BLaER1 (cell line): ENCODE data around the gene THAP8.
"Not testable (repeated sequence)": the region's sequence is repeated elsewhere in the genome, so short reads cannot be mapped to it uniquely, and the experiment has no call there.

Source experiments
- H3K27ac ChIP-seq: shearing (Covaris generic); formaldehyde crosslinking; 2 replicates; pipeline ENCODE4 v1.8.1; 2022
- H3K27me3 ChIP-seq: shearing (Covaris generic); formaldehyde crosslinking; 2 replicates; pipeline ENCODE4 v1.8.1; 2022
- H3K36me3 ChIP-seq: shearing (Covaris generic); formaldehyde crosslinking; 2 replicates; pipeline ENCODE4 v1.8.1; 2022
- H3K4me1 ChIP-seq: shearing (Covaris generic); formaldehyde crosslinking; 2 replicates; pipeline ENCODE4 v1.8.1; 2022
- H3K4me2 ChIP-seq: shearing (Covaris generic); formaldehyde crosslinking; 2 replicates; pipeline ENCODE4 v1.8.1; 2022
- H3K4me3 ChIP-seq: shearing (Covaris generic); formaldehyde crosslinking; 2 replicates; pipeline ENCODE4 v1.8.1; 2022
- H3K9ac ChIP-seq: shearing (Covaris generic); formaldehyde crosslinking; 2 replicates; pipeline ENCODE4 v1.8.1; 2022
- H3K9me3 ChIP-seq: shearing (Covaris generic); formaldehyde crosslinking; 2 replicates; pipeline ENCODE4 v1.8.1; 2022
- H4K20me1 ChIP-seq: shearing (Covaris generic); formaldehyde crosslinking; 2 replicates; pipeline ENCODE4 v1.8.1; 2022
- Cebpa-rat ChIP-seq: shearing (Covaris generic); IDR thresholded peaks from 2 replicates; pipeline ENCODE4 v1.8.1; 2022

The THAP8 gene

GRCh38 chr19:36051637-36052036 is 2.4 kb downstream of the THAP8 start:
- H3K27ac ChIP-seq, result no peak overlapping the region
- H3K4me2 ChIP-seq, result no peak overlapping the region
- peaks cover 6% of the 10 kb centered on the region; the same call in 1 of the 2 replicates for H4K20me1 ChIP-seq
- peaks cover 10% of the 10 kb centered on the region; the same call in 1 of the 2 replicates for H3K36me3 ChIP-seq
- H3K4me1 ChIP-seq, result peaks cover 26% of the 10 kb centered on the region
- H3K4me3 ChIP-seq, result no peak overlapping the region
- no peak overlapping the region for H3K9ac ChIP-seq
- H3K9me3 ChIP-seq, result no peaks in the 10 kb centered on the region
- no peaks in the 10 kb centered on the region for H3K27me3 ChIP-seq
- no peak for TF ChIP-seq Cebpa-rat

- H3K4me3 ChIP-seq, result no peak overlapping the region
- H4K20me1 ChIP-seq, result 0 out of 2 replicates have a peak, but pooled peaks cover 2% of the 10 kb centered on the region
- H3K9ac ChIP-seq, result 0 out of 2 replicates have a peak overlapping the region, but pooled peaks have one; percentile 21
- no peaks in the 10 kb centered on the region for H3K27me3 ChIP-seq
- no peak overlapping the region for H3K4me2 ChIP-seq
- TF ChIP-seq Cebpa-rat, result no peak
- H3K9me3 ChIP-seq, result no peaks in the 10 kb centered on the region
- peaks cover 22% of the 10 kb centered on the region for H3K4me1 ChIP-seq
- no peak overlapping the region for H3K27ac ChIP-seq
- H3K36me3 ChIP-seq, result peaks cover 9% of the 10 kb centered on the region; the same call in 1 of the 2 replicates
Measured at GRCh38 chr19:36051236-36051635, 2.8 kb downstream of the THAP8 start.

GRCh38 chr19:36049080-36049698 is 4.9 kb downstream of the THAP8 start:
- no peak for TF ChIP-seq Cebpa-rat
- no peak overlapping the region for H3K27ac ChIP-seq
- H3K4me3 ChIP-seq, result no peak overlapping the region
- no peaks in the 10 kb centered on the region for H4K20me1 ChIP-seq
- H3K4me1 ChIP-seq, result peaks cover 11% of the 10 kb centered on the region
- no peaks in the 10 kb centered on the region for H3K9me3 ChIP-seq
- H3K36me3 ChIP-seq, result peaks cover 19% of the 10 kb centered on the region; the same call in 1 of the 2 replicates
- no peak overlapping the region for H3K9ac ChIP-seq
- no peaks in the 10 kb centered on the region for H3K27me3 ChIP-seq
- no peak overlapping the region for H3K4me2 ChIP-seq

- TF ChIP-seq Cebpa-rat, result no peak
Measured at GRCh38 chr19:36047835-36048234, 6.2 kb downstream of the THAP8 start.

GRCh38 chr19:36046443-36047050 is 7.5 kb downstream of the THAP8 start:
- H3K4me3 ChIP-seq, result no peak overlapping the region
- H3K9me3 ChIP-seq, result no peaks in the 10 kb centered on the region
- no peak overlapping the region for H3K4me2 ChIP-seq
- H4K20me1 ChIP-seq, result no peaks in the 10 kb centered on the region
- H3K27me3 ChIP-seq, result no peaks in the 10 kb centered on the region
- H3K4me1 ChIP-seq, result no peaks in the 10 kb centered on the region
- H3K9ac ChIP-seq, result no peak overlapping the region
- TF ChIP-seq Cebpa-rat, result no peak
- H3K36me3 ChIP-seq, result peaks cover 19% of the 10 kb centered on the region; the same call in 1 of the 2 replicates
- no peak overlapping the region for H3K27ac ChIP-seq

More at GRCh38 chr19:36047835-36048234, 6.2 kb downstream of the THAP8 start:
- H3K27ac ChIP-seq, result no peak overlapping the region
- H3K36me3 ChIP-seq, result peaks cover 19% of the 10 kb centered on the region; the same call in 1 of the 2 replicates
- no peak overlapping the region for H3K4me2 ChIP-seq
- no peak overlapping the region for H3K9ac ChIP-seq
- no peaks in the 10 kb centered on the region for H3K9me3 ChIP-seq
- H3K4me3 ChIP-seq, result no peak overlapping the region
- no peaks in the 10 kb centered on the region for H3K27me3 ChIP-seq
- no peaks in the 10 kb centered on the region for H4K20me1 ChIP-seq
- peaks cover 3% of the 10 kb centered on the region for H3K4me1 ChIP-seq

GRCh38 chr19:36043952-36044351 is 10.1 kb downstream of the THAP8 start:
- no peak overlapping the region for H3K27ac ChIP-seq

GRCh38 chr19:36041831-36042230 is 12.3 kb downstream of the THAP8 start:
- Histone ChIP-seq H4K20me1 (no peaks in the 10 kb centered on the region), H3K36me3 (peaks cover 31% of the 10 kb centered on the region; the same call in 1 of the 2 replicates), H3K4me3 (no peak overlapping the region), H3K27ac (no peak overlapping the region), H3K27me3 (no peaks in the 10 kb centered on the region), H3K9ac (no peak overlapping the region), H3K4me2 (no peak overlapping the region), H3K9me3 (no peaks in the 10 kb centered on the region), H3K4me1 (peaks cover 16% of the 10 kb centered on the region)
- no peak for TF ChIP-seq Cebpa-rat

More at GRCh38 chr19:36043952-36044351, 10.1 kb downstream of the THAP8 start:
- no peak overlapping the region for H3K9ac ChIP-seq
- H3K4me2 ChIP-seq, result no peak overlapping the region
- H3K4me1 ChIP-seq, result no peaks in the 10 kb centered on the region
- TF ChIP-seq Cebpa-rat, result no peak
- H3K9me3 ChIP-seq, result no peaks in the 10 kb centered on the region
- no peaks in the 10 kb centered on the region for H4K20me1 ChIP-seq
- H3K36me3 ChIP-seq, result peaks cover 32% of the 10 kb centered on the region; the same call in 1 of the 2 replicates
- H3K4me3 ChIP-seq, result no peak overlapping the region
- H3K27me3 ChIP-seq, result no peaks in the 10 kb centered on the region

GRCh38 chr19:36041092-36041491 is 13.0 kb downstream of the THAP8 start:
- not testable (repeated sequence) for H4K20me1 ChIP-seq, H3K27me3 ChIP-seq, H3K4me2 ChIP-seq, H3K4me3 ChIP-seq, H3K9ac ChIP-seq, H3K9me3 ChIP-seq, H3K27ac ChIP-seq
- Histone ChIP-seq H3K4me1 (peaks cover 19% of the 10 kb centered on the region), H3K36me3 (peaks cover 29% of the 10 kb centered on the region; the same call in 1 of the 2 replicates)
- TF ChIP-seq Cebpa-rat, result peak; percentile 88

GRCh38 chr19:36040495-36040894 is 13.6 kb downstream of the THAP8 start:
- H3K27ac ChIP-seq, result no peak overlapping the region
- peaks cover 19% of the 10 kb centered on the region for H3K4me1 ChIP-seq
- no peaks in the 10 kb centered on the region for H3K27me3 ChIP-seq
- no peaks in the 10 kb centered on the region for H3K9me3 ChIP-seq
- no peak overlapping the region for H3K9ac ChIP-seq
- H3K4me2 ChIP-seq, result no peak overlapping the region
- TF ChIP-seq Cebpa-rat, result no peak
- H4K20me1 ChIP-seq, result no peaks in the 10 kb centered on the region
- H3K36me3 ChIP-seq, result peaks cover 24% of the 10 kb centered on the region; the same call in 1 of the 2 replicates
- no peak overlapping the region for H3K4me3 ChIP-seq
